Measurements from ENCODE around the gene SH3PXD2B.
A peak's percentile ranks its signal among the peaks of the same experiment; 100 is the strongest.
"Not testable (repeated sequence)": the region's sequence is repeated elsewhere in the genome, so short reads cannot be mapped to it uniquely, and the experiment has no call there.

Gene SH3PXD2B

GRCh38 chr5:172365948-172366608 is 88.2 kb downstream of the SH3PXD2B start:
- DNase-seq (ENCODE audit: low spot score), result no peak

DNA sequence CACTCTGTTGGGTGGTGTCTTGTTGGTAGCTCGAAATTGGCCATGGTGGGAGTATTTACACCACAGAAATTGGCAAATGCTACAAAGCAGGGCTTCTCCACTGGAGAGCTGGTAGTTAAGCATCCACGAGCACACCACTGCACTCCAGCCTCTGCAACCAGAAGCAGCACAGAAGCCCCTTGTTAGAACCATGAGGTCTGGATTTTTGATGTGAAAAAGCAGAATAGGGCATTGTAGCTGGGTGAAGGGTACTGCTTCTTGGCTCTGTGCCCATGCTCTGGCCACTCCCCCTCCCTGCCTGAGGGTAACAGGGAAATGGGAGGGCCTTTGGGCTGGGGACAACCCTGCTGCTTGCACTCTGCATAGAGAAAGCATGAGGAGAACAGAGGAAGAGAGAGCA is 89.6 kb downstream of the SH3PXD2B start:
- no peak for DNase-seq (ENCODE audit: low spot score)

- no peak for DNase-seq (ENCODE audit: low spot score)
These were observed 91.6 kb downstream of the SH3PXD2B start for GRCh38 chr5:172362755-172363154.

GRCh38 chr5:172361566-172362238 is 92.6 kb downstream of the SH3PXD2B start:
- peak; percentile 96 for DNase-seq (ENCODE audit: low spot score)

DNA sequence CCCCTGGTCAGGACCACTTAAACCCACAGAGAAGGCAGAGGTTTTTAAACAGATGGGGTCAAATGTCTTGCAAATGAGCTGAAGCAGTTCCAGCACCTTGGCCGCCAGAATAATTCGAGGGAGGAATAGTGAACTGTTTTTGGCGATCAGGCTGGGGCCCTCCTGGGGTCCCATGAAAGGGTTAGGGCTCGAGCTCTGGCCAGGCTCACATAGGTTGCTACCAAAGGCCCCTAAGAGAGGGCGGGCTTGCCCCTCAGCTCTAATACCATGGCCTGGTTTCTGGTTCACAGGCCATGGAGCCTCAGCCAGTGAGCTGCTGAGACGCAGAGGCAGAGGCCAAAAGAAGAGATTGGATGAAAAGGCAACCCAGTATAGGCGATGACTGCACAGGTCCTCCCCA is 96.0 kb downstream of the SH3PXD2B start:
- DNase-seq (ENCODE audit: low spot score), result no peak

DNA sequence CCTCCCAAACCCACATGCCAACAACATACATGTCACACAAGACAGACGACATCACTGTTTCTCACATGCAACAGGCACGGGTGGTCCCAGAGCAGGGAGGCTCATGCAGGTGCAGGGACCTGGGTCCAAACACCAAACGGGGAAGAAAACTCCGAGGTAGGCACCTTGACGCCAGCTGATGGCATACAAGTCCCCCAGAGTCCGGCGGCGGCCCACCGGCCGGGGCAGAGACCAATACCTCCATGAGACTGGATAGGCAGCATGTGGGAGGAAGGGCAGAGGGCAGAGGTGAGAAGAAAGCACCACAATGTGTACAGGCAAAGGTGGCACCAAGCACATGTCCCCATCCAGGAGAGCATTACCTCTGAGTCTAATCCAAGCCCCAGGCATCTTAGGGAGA is 97.8 kb downstream of the SH3PXD2B start:
- DNase-seq (ENCODE audit: low spot score), result no peak

GRCh38 chr5:172356047-172356446 is 98.3 kb downstream of the SH3PXD2B start:
- no peak for DNase-seq (ENCODE audit: low spot score)

- DNase-seq (ENCODE audit: low spot score), result no peak
These were observed 100.5 kb downstream of the SH3PXD2B start for GRCh38 chr5:172353846-172354245.

GRCh38 chr5:172353271-172353812 is 101.0 kb downstream of the SH3PXD2B start:
- no peak for DNase-seq (ENCODE audit: low spot score)

DNA sequence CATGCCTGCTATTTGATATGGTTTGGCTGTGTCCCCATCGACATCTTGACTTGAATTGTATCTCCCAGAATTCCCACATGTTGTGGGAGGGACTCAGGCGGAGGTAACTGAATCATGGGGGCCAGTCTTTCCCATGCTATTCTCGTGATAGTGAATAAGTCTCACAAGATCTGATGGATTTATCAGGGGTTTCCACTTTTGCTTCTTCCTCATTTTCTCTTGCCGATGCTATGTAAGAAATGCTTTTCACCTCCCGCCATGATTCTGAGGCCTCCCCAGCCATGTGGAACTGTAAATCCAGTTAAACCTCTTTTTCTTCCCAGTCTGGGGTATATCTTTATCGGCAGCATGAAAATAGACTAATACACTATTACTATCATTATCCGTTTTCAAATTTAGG is 101.8 kb downstream of the SH3PXD2B start:
- not testable (repeated sequence) for DNase-seq (ENCODE audit: low spot score)

- no peak for DNase-seq (ENCODE audit: low spot score)
These were observed 103.0 kb downstream of the SH3PXD2B start for GRCh38 chr5:172351240-172351778.

- no peak for DNase-seq (ENCODE audit: low spot score)
These were observed 103.8 kb downstream of the SH3PXD2B start for GRCh38 chr5:172350212-172351181.

DNA sequence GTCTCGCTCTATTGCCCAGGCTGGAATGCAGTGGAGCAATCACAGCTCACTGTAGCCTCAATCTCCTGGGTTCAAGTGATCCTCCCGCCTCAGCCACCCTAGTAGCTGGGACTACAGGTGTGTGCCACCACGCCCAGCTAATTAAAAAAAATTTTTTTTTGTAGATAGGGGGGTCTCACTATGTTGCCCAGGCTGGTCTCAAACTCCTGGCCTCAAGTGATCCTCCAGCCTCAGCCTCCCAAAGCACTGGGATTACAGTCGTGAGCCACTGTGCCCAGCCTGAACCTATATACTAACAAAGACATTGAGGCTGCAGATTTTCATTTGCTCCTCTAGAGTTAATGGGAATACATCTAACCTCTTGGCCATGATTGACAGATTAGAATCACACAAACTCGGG is 105.6 kb downstream of the SH3PXD2B start:
- DNase-seq (ENCODE audit: low spot score), result not testable (repeated sequence)

- no peak for DNase-seq (ENCODE audit: low spot score)
These were observed 106.2 kb downstream of the SH3PXD2B start for GRCh38 chr5:172348084-172348483.

DNA sequence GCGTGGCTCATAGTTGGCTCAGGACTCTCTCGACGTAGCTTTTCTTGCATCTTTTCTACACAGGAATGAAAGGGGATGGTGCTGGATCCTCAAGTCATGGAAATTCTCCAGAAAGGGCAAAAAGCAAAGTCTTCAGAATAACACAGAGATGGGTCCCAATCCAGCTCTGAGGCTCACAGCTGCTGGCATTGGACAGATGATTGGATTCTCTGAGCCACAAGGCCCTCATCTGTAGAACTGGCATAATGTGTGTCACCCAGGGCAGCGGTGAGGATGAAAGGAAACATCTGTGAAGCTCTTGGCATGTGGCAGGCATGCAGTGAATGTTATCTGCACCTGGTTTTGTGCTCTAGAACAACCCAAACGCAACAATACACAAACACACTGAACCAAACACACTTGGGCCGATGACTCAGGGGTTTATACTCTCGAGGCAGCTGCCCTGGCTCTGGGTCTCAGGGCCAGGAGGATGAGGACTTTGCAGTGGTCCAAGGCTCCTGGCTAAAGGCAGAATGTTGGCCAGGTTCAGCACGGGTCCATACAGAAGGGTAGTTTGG is 106.8 kb downstream of the SH3PXD2B start:
- no peak for DNase-seq (ENCODE audit: low spot score)

GRCh38 chr5:172345881-172346280 is 108.4 kb downstream of the SH3PXD2B start:
- no peak for DNase-seq (ENCODE audit: low spot score)

- no peak for DNase-seq (ENCODE audit: low spot score)
These were observed 109.4 kb downstream of the SH3PXD2B start for GRCh38 chr5:172344855-172345409.

DNA sequence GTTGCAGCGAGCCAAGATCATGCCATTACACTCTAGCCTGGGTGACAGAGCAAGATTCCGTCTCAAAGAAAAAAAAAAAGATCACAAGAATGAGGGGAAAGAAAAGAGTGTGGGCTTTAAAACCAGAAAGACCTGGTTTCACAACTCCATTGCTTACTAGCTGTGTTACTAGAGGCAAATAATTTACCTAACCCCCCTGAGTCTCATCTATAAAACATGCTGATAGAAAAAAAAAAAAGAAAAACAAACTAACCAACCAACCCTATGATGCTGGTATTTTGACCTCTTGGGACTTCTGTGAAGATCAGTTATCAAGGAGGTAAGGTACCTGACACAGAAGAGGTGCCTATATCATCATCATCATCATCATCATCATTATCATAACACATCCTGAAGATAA is 110.6 kb downstream of the SH3PXD2B start:
- DNase-seq (ENCODE audit: low spot score), result no peak

- no peak for DNase-seq (ENCODE audit: low spot score)
These were observed 111.4 kb downstream of the SH3PXD2B start for GRCh38 chr5:172342918-172343317.

DNA sequence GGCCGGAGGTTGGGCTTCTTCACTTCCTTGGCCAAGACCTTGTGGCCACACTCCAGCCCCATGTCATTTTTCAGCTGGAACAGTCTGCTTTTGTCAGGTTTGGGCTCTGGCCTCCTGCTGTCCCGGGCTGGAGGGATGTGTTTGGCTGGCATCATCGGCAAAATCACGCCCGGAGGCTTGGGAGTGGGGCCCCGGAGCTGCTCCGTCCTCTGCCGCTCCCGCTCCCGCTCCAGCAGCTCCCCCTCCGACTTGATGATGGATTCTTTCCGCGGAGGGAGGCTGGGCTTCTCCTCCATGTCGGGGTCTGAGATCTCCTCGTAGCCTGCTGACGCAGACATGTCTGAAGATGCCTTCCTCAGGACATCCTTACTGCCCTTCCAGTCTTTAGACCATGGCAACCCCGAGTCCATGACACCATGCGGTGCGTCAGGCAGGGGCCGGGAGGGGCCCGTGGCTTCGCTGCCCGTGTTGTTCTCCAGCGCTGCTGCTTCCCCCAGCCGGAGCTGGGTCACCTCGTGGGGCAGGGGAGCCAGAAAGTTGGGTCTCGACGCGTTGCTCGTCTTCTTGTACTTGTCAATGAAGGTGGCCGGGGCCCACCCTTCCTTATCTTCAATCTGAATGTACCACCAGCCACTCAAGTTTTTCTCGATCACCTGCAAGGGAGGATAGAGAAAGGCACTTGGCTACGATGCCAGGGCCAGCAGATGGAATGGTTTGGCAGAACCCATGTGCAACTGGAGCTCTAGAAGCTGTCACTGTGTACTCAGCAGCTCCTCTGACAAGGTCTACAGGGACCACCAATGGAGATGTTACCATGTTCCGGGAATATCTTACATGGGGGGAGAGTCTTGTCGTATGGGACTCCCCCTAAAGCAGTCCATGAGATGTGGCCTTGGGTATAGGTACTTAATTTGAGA is 114.8 kb downstream of the SH3PXD2B start:
- no peak for DNase-seq (ENCODE audit: low spot score)

All from AG08395 (cell line).